HG02798 (cell line): Measurements from ENCODE around the gene CDC42BPB.

ENCODE experiments used
- ATAC-seq: cut with Tn5 transposase; IDR thresholded peaks from one replicate; pipeline ENCODE4 v1.9.1; 2021; ENCODE audit warnings: mild to moderate bottlenecking; ENCODE audit not compliant: unreplicated experiment, poor library complexity

The CDC42BPB gene

DNA sequence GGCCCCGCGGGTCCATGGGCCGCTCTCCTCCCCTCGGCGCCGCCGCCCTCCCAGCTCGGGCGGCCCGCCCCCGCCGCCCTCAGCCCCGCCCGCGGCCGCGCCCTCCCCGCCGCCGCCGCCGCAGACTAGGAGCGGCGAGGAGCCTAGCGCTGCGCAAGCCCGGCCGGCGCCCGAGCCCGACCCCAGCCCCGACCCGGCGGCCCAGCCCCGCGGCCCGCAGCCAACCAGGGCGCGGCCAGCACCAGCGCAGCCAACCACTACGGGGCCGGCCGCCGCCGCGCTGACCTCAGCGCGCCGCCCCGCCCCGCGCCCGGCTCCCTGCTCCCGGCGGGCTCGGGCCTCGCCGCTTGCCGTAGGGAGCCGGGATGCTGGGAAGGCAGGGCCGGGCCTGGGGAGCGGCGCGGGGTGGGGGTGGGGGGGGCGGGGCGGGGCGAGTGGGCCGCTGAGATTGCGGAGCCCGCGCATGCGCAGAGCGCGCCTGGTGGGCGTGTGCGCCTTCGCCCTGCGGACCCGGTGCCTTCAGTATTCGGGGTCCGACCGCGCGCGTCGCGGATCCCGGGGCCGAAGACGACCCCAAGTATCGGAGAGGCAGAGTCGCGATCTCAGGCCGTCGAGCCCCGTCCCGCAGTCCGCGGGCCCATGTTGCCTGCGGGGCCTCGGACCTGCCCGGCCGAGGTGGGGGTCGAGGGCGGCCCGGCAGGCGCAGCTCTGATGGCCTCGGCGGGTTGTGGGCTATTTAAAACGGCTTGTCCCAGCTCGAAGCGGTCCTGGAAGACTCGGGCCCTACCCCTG, at the start of gene CDC42BPB:
Gene CDC42BPB (minus strand): TSS at position 178 of the 792 bp plus-strand sequence. CDS start 376 bp downstream, outside the sequence.
- peak; percentile 79 for ATAC-seq

- ATAC-seq, result no peak
Observed at GRCh38 chr14:103105580-103106150, 48.3 kb upstream of the CDC42BPB start.

DNA sequence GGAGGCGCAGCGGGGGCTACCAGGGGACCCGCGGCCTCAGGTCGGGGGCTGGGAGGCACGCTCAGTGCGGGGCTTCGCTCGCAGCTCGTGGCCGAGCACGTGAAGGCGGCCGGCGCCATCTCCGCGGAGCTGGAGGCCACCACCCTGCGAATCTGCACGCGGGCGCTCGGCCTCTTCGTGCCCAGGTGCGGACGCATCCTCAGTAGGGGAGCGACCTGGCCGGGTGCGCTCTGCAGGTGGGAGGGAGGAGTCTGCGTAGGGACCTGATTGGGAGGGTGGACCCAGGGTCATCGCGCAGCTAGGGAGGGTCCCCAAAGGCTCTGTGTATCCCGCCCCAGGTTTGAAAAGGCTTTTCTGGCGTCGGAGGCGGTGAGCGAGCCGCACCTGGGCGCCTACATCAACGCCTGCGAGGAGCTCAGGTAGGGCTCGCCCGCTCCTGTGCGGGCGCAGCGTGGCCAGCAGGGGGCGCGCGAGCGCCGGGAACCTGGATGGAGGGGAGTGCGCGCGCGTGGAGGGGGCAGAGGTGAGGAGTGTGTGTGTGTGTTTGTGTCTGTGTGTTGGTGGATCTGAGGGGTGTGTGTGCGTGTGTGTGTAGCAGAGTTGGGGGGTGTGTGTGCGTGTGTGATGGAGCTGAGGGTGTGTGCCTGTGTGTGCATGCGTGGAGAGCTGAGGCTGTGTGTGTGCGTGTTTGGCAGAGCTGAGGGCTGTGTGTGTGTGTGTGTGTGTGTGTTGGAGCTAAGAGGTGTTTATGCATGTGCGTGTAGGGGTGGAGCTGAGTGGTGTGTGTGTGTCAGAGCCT, 47.5 kb upstream of the CDC42BPB start:
- peak; percentile 48 for ATAC-seq

- no peak for ATAC-seq
Observed at GRCh38 chr14:103104389-103104653, 47.0 kb upstream of the CDC42BPB start.

DNA sequence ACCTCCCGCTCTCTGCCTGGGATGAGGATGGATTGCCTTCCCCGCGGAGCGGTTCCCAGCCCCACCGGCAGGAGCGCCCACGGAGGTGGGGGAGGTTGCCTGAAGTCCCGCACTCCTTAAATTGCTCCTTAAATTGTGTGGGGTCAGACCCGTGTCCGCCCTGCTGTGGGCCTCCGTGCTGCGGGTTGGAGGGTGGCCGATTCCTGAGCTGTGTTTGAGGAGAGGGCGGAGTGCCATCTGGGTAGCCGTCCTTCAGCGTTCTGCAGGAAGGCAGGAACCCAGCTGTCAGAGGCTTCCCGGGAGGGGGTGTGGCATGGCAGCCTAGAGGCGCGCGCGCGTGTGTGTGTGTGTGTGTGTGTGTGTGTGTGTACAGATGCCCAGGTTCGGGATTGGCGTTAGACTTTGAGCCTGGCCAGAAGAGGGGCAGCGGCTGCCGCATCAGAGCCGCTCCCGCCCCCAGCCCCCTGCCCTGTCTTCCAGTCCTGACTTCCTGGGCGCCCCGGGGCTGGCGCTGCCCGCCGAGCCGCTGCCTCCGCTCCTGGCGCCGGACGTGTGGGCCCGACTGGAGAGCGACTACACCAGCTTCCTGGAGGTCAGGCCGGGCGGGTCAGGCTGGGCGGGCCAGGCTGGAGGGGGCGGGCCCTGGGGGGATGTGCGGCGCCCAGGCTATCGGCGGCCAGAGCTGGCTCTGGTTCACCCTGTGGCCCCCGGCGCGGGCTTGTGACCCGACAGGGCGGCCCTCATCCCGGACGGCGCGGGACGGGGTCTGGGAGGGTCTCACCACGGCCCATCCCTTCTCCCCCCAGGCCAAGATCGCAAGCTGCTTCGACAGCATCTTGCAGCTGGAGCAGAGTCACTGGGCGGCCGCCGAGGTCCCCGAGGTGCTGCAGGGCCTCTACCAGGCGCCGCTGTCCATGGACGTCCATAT, 46.4 kb upstream of the CDC42BPB start:
- ATAC-seq, result no peak

- no peak for ATAC-seq
Observed at GRCh38 chr14:103102689-103103260, 45.4 kb upstream of the CDC42BPB start.

- ATAC-seq, result no peak
Observed at GRCh38 chr14:103101963-103102688, 44.8 kb upstream of the CDC42BPB start.

DNA sequence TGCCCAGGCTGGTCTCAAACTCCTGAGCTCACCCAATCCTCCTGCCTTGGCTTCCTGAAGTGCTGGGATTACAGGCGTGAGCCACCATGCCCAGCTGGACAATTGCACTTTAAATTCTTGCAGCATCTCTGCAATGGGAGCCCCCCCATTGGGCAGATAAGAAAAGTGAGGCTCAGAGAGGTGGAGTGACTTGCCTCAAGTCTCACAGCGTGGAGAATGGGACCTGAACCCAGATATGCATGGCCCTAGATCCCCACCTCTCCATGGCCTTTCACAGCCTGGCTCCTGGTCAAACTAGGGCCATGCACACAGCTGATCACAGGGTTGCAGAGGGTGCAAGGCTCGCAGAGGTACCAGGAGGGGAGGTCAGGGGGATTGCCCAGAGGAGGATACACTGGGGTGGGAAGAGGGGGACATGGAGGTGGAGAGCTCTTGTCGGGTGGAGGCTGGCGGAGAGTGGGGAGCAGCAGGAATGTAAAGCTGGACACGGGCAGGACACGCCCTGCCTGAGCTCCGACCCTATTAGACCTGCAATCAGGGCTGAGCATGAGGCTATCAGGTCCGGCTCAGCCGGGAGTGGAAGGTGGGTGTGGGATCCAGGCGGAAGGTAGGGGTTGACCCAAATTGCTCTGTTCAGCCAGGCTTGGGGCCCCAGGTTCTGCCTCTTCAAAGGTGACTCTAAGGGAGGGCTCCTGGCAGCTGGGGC, 44.1 kb upstream of the CDC42BPB start:
- no peak for ATAC-seq

DNA sequence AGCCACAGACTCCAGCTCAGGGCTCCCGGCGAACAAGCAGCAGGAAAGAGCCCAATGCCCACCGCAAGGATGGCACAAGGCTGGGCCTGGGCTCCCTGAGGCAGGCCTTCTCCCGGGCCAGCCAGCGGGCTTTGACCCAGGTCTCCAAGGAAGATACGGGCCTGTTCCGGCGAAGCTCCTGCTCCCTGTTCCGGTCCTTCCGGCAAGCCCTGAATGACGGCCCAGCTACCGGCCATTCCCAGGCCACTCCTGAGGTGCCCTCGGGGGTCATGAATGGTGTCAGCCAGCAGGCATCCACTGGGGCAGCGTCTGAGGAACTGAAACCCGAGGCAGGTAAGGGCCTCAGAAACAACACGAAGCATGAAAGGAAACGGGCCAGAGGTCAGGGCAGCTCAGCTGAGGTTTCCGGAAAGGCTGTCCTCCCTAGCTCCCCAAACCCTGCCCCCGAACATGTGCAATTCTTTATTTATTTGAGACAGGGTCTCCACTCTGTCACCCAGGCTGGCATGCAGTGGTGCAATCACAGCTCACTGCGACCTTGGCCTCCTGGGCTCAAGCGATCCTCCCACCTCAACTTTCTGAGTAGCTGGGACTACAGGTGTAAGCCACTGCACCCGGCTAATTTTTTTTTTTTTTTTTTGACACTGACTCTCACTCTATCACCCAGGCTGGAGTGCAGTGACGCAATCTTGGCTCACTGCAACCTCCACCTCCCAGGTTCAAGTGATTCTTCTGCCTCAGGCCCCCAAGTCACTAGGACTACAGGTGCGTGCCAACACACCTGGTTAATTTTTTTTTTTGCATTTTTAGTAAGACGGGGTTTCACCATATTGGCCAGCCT, 43.2 kb upstream of the CDC42BPB start:
- peak; percentile 54 for ATAC-seq

- no peak for ATAC-seq
Observed at GRCh38 chr14:103099733-103100280, 42.5 kb upstream of the CDC42BPB start.

DNA sequence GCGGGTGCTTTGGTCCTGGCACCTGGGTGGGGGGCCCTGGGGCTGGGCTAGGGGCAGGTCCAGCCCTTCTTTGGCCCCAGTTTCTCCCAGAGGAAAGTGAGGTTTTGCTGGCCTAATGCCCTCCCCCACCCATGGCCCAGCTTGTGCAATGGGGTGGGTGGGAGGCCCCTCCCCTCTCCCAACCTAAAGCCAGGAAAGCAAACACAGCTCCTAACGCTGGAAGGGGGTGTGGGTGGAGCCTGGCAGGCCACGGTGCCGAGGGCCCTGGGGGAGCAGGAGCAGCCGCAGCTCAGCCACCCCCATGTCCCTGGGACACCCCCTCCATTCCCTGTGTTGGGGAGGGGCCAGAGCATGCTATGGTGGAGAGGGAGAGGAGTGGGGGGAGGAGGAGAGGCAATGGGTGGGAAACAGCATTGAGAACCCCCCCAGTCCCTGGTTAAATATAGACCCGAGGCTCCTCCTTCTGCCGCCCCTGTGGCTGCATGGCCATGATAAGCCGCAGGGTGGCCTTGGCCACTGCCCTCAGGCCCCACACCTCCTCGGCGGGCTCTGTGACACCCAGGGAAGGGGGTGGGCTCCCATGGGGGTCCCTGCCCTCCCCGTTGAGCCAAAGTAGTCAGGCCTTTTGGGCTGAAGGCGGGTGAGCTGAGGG, 41.9 kb upstream of the CDC42BPB start:
- ATAC-seq, result no peak

- no peak for ATAC-seq
Observed at GRCh38 chr14:103097994-103098957, 40.9 kb upstream of the CDC42BPB start.

- ATAC-seq, result no peak
Observed at GRCh38 chr14:103097244-103097993, 40.1 kb upstream of the CDC42BPB start.

DNA sequence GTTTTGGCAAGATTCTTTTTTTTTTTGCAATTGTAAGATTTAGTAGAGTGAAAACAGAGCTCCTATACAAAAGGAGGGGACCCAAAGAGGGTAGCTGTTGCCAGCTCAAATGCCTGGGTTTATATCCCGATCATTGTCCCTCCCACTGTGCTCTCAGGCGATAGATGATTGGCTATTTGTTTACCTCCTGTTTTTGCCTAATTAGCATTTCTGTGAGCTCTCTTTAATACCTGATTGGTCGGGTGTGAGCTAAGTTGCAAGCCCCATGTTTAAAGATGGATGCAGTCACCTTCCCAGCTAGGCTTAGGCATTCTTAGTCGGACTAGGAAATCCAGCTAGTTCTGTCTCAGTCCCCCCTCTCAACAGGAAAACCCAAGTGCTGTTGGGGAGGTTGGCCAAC, 39.0 kb upstream of the CDC42BPB start:
- ATAC-seq, result no peak

- ATAC-seq, result no peak
Observed at GRCh38 chr14:103095210-103095778, 37.9 kb upstream of the CDC42BPB start.
